ENCODE results near the gene CAMTA1. TPM values are rescaled to one million over a fixed set of nuclear protein-coding genes. Genes with fewer than 3 reads are reported as not detected.
"Not testable (repeated sequence)": the region's sequence is repeated elsewhere in the genome, so short reads cannot be mapped to it uniquely, and the experiment has no call there.

CAMTA1 gene
- total RNA-seq, 1 experiment from 2014 or later, result 105 TPM

GRCh38 chr1:7406641-7407543, 621.6 kb downstream of the CAMTA1 start:
- DNase-seq (ENCODE audit: low read depth), result no peak

GRCh38 chr1:7407544-7407895, 622.3 kb downstream of the CAMTA1 start:
- no peak for DNase-seq (ENCODE audit: low read depth)

GRCh38 chr1:7407980-7408770, 622.9 kb downstream of the CAMTA1 start:
- no peak for DNase-seq (ENCODE audit: low read depth)

GRCh38 chr1:7408771-7409150, 623.5 kb downstream of the CAMTA1 start:
- DNase-seq (ENCODE audit: low read depth), result no peak

- no peak for DNase-seq (ENCODE audit: low read depth)
These were observed 624.0 kb downstream of the CAMTA1 start for GRCh38 chr1:7409278-7409677.

- no peak for DNase-seq (ENCODE audit: low read depth)
These were observed 624.9 kb downstream of the CAMTA1 start for GRCh38 chr1:7410156-7410555.

GRCh38 chr1:7417618-7418017, 632.4 kb downstream of the CAMTA1 start:
- not testable (repeated sequence) for DNase-seq (ENCODE audit: low read depth)

- no peak for DNase-seq (ENCODE audit: low read depth)
These were observed 633.3 kb downstream of the CAMTA1 start for GRCh38 chr1:7418442-7419080.

GRCh38 chr1:7420098-7420445, 634.8 kb downstream of the CAMTA1 start:
- DNase-seq (ENCODE audit: low read depth), result no peak

GRCh38 chr1:7420470-7421100, 635.3 kb downstream of the CAMTA1 start:
- DNase-seq (ENCODE audit: low read depth), result no peak

- DNase-seq (ENCODE audit: low read depth), result no peak
These were observed 636.3 kb downstream of the CAMTA1 start for GRCh38 chr1:7421471-7422075.

- no peak for DNase-seq (ENCODE audit: low read depth)
These were observed 636.8 kb downstream of the CAMTA1 start for GRCh38 chr1:7422081-7422480.

GRCh38 chr1:7422561-7422960, 637.3 kb downstream of the CAMTA1 start:
- DNase-seq (ENCODE audit: low read depth), result no peak

- DNase-seq (ENCODE audit: low read depth), result no peak
These were observed 637.7 kb downstream of the CAMTA1 start for GRCh38 chr1:7422966-7423365.

- DNase-seq (ENCODE audit: low read depth), result peak; percentile 62
These were observed 639.2 kb downstream of the CAMTA1 start for GRCh38 chr1:7424352-7424890.

GRCh38 chr1:7425229-7425628, 640.0 kb downstream of the CAMTA1 start:
- DNase-seq (ENCODE audit: low read depth), result no peak

- no peak for DNase-seq (ENCODE audit: low read depth)
These were observed 640.5 kb downstream of the CAMTA1 start for GRCh38 chr1:7425771-7426170.

GRCh38 chr1:7426780-7427604, 641.7 kb downstream of the CAMTA1 start:
- no peak for DNase-seq (ENCODE audit: low read depth)

- DNase-seq (ENCODE audit: low read depth), result no peak
These were observed 642.5 kb downstream of the CAMTA1 start for GRCh38 chr1:7427605-7428300.

- no peak for DNase-seq (ENCODE audit: low read depth)
These were observed 644.0 kb downstream of the CAMTA1 start for GRCh38 chr1:7429290-7429689.
